Measurements from ENCODE around the gene FFAR3.
A peak's percentile ranks its signal among the peaks of the same experiment; 100 is the strongest.

DNA sequence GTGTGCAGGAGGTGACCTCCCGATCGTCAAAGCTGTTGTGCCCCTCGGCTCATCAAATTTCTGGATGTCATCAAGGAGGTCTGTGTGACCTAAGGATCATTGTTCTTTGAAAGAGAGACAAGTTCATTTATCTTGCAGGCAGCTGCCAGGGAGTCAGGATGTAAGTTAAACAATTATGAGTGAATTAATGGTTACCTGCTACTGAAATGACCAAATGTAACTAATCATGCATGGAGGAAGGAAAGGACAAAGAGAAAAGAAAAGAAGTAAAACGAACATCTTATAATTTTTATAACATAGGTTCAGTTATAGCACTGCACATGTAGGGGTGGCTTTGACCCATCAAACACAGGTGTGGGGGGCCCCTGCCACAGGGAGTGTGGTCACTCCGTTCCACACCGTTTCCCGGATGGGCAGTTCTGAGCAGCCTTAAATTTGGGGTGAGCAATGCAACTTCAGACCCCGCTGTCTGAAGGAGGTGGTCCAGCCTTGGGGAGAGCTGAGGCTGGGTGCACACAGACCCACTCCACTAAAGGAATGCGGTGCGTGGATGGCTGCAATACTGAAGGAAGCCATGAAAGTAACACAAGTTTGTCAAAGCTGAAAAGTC is 24.0 kb upstream of the FFAR3 start:
- TF ChIP-seq POLR2AphosphoS5 (IDR thresholded peaks at IDR 0.05; ENCODE audit: low read depth, low read length), result 0 out of 2 replicates have a peak, but pooled peaks have one; percentile 48
- TF ChIP-seq TAF1 (IDR thresholded peaks at IDR 0.05; ENCODE audit: borderline replicate concordance, low read depth, low read length), result no peak
- peak; percentile 54 for TF ChIP-seq POLR2A (IDR thresholded peaks at IDR 0.05; ENCODE audit: low read depth, low read length)

Data from GM12892 (cell line).